ENCODE results near the gene ECHS1. TPM values are rescaled to one million over a fixed set of nuclear protein-coding genes. Genes with fewer than 3 reads are reported as not detected.

Gene ECHS1
- total RNA-seq, 3 donors from 2014 or later: 97.7 to 180 (median 151) TPM

- Histone ChIP-seq H3K36me3 (ENCODE audit: low read depth) (no peaks in the 10 kb centered on the region), H3K4me3 (no peak overlapping the region), H3K4me1 (ENCODE audit: low read depth) (peaks cover 3% of the 10 kb centered on the region), H3K9me3 (no peaks in the 10 kb centered on the region)
- peak; percentile 59 for TF ChIP-seq CTCF (IDR thresholded peaks at IDR 0.05)
- intact Hi-C loops (cut with DNase I, micrococcal nuclease): no loop called here
- ATAC-seq: peak; percentile 96
- peak; percentile 73 to 83 (median 74) for DNase-seq
Observed at GRCh38 chr10:133318494-133319127, 54.5 kb downstream of the ECHS1 start.

DNA sequence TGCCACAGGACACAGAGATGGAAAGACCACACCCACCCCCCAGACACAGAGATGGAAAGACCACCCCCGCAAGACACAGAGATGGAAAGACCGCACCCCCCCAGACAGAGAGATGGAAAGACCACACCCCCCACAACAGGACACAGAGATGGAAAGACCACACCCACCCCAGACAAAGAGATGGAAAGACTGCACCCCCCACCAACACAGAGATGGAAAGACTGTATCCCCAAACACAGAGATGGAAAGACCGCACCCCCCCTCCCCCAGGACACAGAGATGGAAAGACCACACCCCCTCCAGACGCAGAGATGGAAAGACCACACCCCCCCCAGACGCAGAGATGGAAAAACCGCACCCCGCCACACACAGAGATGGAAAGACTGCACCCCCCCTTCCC is 56.4 kb downstream of the ECHS1 start:
- no peak for TF ChIP-seq CTCF (IDR thresholded peaks at IDR 0.05)
- H3K36me3 ChIP-seq (ENCODE audit: low read depth): no peaks in the 10 kb centered on the region
- ATAC-seq (no peak), DNase-seq (no peak)
- H3K4me1 ChIP-seq (ENCODE audit: low read depth): peaks cover 3% of the 10 kb centered on the region
- no peaks in the 10 kb centered on the region for H3K9me3 ChIP-seq
- no peak overlapping the region for H3K4me3 ChIP-seq
- intact Hi-C loops (cut with DNase I, micrococcal nuclease): no loop called here

GRCh38 chr10:133316266-133316665 is 56.9 kb downstream of the ECHS1 start:
- ATAC-seq: no peak
- peaks cover 3% of the 10 kb centered on the region for H3K4me1 ChIP-seq (ENCODE audit: low read depth)
- H3K4me3 ChIP-seq: no peak overlapping the region
- intact Hi-C loops (cut with DNase I, micrococcal nuclease): no loop called here
- DNase-seq: no peak
- TF ChIP-seq CTCF (IDR thresholded peaks at IDR 0.05): no peak
- H3K9me3 ChIP-seq: no peaks in the 10 kb centered on the region
- no peaks in the 10 kb centered on the region for H3K36me3 ChIP-seq (ENCODE audit: low read depth)

- no peak for TF ChIP-seq CTCF (IDR thresholded peaks at IDR 0.05)
- peaks cover 3% of the 10 kb centered on the region for H3K4me1 ChIP-seq (ENCODE audit: low read depth)
- ATAC-seq (no peak), DNase-seq (no peak)
- no peaks in the 10 kb centered on the region for H3K36me3 ChIP-seq (ENCODE audit: low read depth)
- intact Hi-C loops (cut with DNase I, micrococcal nuclease): no loop called here
- no peak overlapping the region for H3K4me3 ChIP-seq
- no peaks in the 10 kb centered on the region for H3K9me3 ChIP-seq
Observed at GRCh38 chr10:133315847-133316246, 57.3 kb downstream of the ECHS1 start.

DNA sequence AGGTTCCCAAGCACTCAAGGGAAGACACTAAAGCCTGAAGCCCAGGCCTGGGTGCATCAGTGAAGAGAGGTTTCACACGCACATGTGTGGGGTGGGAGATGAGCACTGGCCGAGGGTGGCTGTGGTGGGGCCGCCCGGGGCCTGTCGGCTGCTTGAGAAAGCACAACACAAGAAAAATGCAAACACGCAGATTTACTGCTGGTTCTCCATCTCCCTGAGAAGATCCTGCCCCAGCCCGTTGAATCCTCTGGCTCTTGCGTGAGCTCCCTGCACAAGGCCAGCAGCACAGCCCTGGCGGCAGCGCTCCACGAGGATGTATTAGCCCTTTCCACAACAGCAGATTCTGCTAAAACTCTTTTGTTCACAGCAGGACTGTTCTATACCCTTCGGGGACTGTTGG is 58.2 kb downstream of the ECHS1 start:
- no peaks in the 10 kb centered on the region for H3K36me3 ChIP-seq (ENCODE audit: low read depth)
- TF ChIP-seq CTCF (IDR thresholded peaks at IDR 0.05): no peak
- no peak overlapping the region for H3K4me3 ChIP-seq
- H3K4me1 ChIP-seq (ENCODE audit: low read depth): peaks cover 8% of the 10 kb centered on the region
- DNase-seq (peak in 1 of 3 donors; percentile 32), ATAC-seq (no peak)
- no peaks in the 10 kb centered on the region for H3K9me3 ChIP-seq
- intact Hi-C loops (cut with DNase I, micrococcal nuclease): no loop called here

- no peak overlapping the region for H3K4me3 ChIP-seq
- H3K4me1 ChIP-seq (ENCODE audit: low read depth): peaks cover 11% of the 10 kb centered on the region
- intact Hi-C loops (cut with DNase I, micrococcal nuclease): no loop called here
- no peaks in the 10 kb centered on the region for H3K9me3 ChIP-seq
- TF ChIP-seq CTCF (IDR thresholded peaks at IDR 0.05): no peak
- DNase-seq: no peak
- ATAC-seq: no peak
- H3K36me3 ChIP-seq (ENCODE audit: low read depth): no peaks in the 10 kb centered on the region
Observed at GRCh38 chr10:133313192-133313591, 60.0 kb downstream of the ECHS1 start.
